SU-DHL-6 (cell line): ENCODE results near the gene TANC1.

Experiments
- H2AFZ ChIP-seq: fragments of 200-600 bp; sonication (generic); 2 replicates; pipeline ENCODE4 v1.6.1; 2014; ENCODE audit warnings: low read depth, mild to moderate bottlenecking, moderate library complexity, mixed read lengths, antibody characterized with exemption, low read length; ENCODE audit not compliant: severe bottlenecking
- H3F3A ChIP-seq: fragments of 200-600 bp; shearing (Covaris generic); 2 replicates; pipeline ENCODE4 v1.6.0; 2016; ENCODE audit warnings: antibody characterized with exemption, mild to moderate bottlenecking; ENCODE audit not compliant: insufficient read depth
- H3K27ac ChIP-seq: fragments of 200-600 bp; sonication (generic); 2 replicates; pipeline ENCODE4 v1.5.1; 2016; ENCODE audit warnings: low read depth, mild to moderate bottlenecking, low read length, moderate library complexity, mixed read lengths
- H3K27me3 ChIP-seq: fragments of 200-600 bp; sonication (generic), shearing (Covaris generic); 2 replicates; pipeline ENCODE4 v1.6.0; 2014; ENCODE audit warnings: mild to moderate bottlenecking, low read length
- H3K36me3 ChIP-seq: fragments of 200-600 bp; sonication (generic); 2 replicates; pipeline ENCODE4 v1.6.1; 2014; ENCODE audit warnings: mild to moderate bottlenecking, low read length, mixed read lengths
- H3K4me2 ChIP-seq: fragments of 300-600, 200-600 bp; shearing (Covaris generic), sonication (generic); 2 replicates; pipeline ENCODE4 v1.6.0; 2014; ENCODE audit warnings: low read length, low read depth, mild to moderate bottlenecking; ENCODE audit not compliant: poor library complexity, severe bottlenecking
- H3K4me3 ChIP-seq: fragments of 200-600 bp; sonication (generic); 2 replicates; pipeline ENCODE4 v1.5.1; 2014; ENCODE audit warnings: antibody characterized with exemption, low read length, mild to moderate bottlenecking, mixed read lengths; ENCODE audit not compliant: insufficient read depth, poor library complexity, severe bottlenecking
- H3K79me2 ChIP-seq: fragments of 200-600 bp; sonication (generic); 2 replicates; pipeline ENCODE4 v1.6.1; 2014; ENCODE audit warnings: mild to moderate bottlenecking, low read length, moderate library complexity; ENCODE audit not compliant: insufficient read depth
- H3K9ac ChIP-seq: fragments of 200-600 bp; sonication (generic); 2 replicates; pipeline ENCODE4 v1.7.0; 2014; ENCODE audit warnings: mild to moderate bottlenecking, low read length
- H3K9me2 ChIP-seq: fragments of 200-600 bp; sonication (generic); replicated peaks from 2 replicates; pipeline ENCODE4 v1.6.1; 2014; ENCODE audit warnings: low read length; ENCODE audit not compliant: insufficient read depth
- H3K9me3 ChIP-seq: fragments of 200-600 bp; sonication (generic); 2 replicates; pipeline ENCODE4 v1.6.1; 2014; ENCODE audit warnings: low read length, mixed read lengths; ENCODE audit not compliant: insufficient read depth
- H4K20me1 ChIP-seq: fragments of 200-600 bp; sonication (generic); 2 replicates; pipeline ENCODE4 v1.6.1; 2014; ENCODE audit warnings: low read depth, mild to moderate bottlenecking, antibody characterized with exemption, low read length, moderate library complexity, mixed read lengths
- CTCF ChIP-seq: fragments of 200-600 bp; sonication (generic); IDR thresholded peaks from one replicate; pipeline ENCODE4 v1.5.1; 2017; ENCODE audit warnings: antibody characterized with exemption, mild to moderate bottlenecking, low read length, moderate library complexity; ENCODE audit not compliant: insufficient read depth, poor library complexity, severe bottlenecking
- EZH2phosphoT487 ChIP-seq: fragments of 200-600 bp; sonication (generic), shearing (Covaris generic); conservative IDR thresholded peaks from 2 replicates; pipeline ENCODE4 v1.6.1; 2018; ENCODE audit warnings: mild to moderate bottlenecking, antibody characterized with exemption, low read length, moderate library complexity, mixed read lengths

TANC1 gene

GRCh38 chr2:159015823-159016222 is 47.4 kb downstream of the TANC1 start:
- H3K4me2 ChIP-seq = no peak overlapping the region
- TF ChIP-seq CTCF (no peak), EZH2phosphoT487 (no peak)
- no peak overlapping the region for H3K4me3 ChIP-seq
- no peaks in the 10 kb centered on the region for H3K79me2 ChIP-seq
- H3K36me3 ChIP-seq = no peaks in the 10 kb centered on the region
- H3K27me3 ChIP-seq = no peaks in the 10 kb centered on the region
- no peaks in the 10 kb centered on the region for H4K20me1 ChIP-seq
- no peak overlapping the region for H3K9ac ChIP-seq
- no peaks in the 10 kb centered on the region for H3F3A ChIP-seq
- peaks cover 14% of the 10 kb centered on the region; the same call in 1 of the 2 replicates for H3K9me3 ChIP-seq
- H2AFZ ChIP-seq = no peak overlapping the region
- no peak overlapping the region for H3K27ac ChIP-seq
- H3K9me2 ChIP-seq = no peaks in the 10 kb centered on the region

- Histone ChIP-seq H3K36me3 (no peaks in the 10 kb centered on the region), H3K9me2 (no peaks in the 10 kb centered on the region), H3K27me3 (no peaks in the 10 kb centered on the region), H3K27ac (no peak overlapping the region), H3K9ac (no peak overlapping the region), H3K4me2 (no peak overlapping the region), H4K20me1 (no peaks in the 10 kb centered on the region), H3F3A (no peaks in the 10 kb centered on the region), H3K4me3 (no peak overlapping the region), H3K79me2 (no peaks in the 10 kb centered on the region), H3K9me3 (peaks cover 14% of the 10 kb centered on the region; the same call in 1 of the 2 replicates), H2AFZ (no peak overlapping the region)
- no peak for TF ChIP-seq EZH2phosphoT487
- no peak for TF ChIP-seq CTCF
Observed at GRCh38 chr2:159017837-159018236, 49.4 kb downstream of the TANC1 start.

- H3K79me2 ChIP-seq = no peaks in the 10 kb centered on the region
- H4K20me1 ChIP-seq = no peaks in the 10 kb centered on the region
- H3K9ac ChIP-seq = no peak overlapping the region
- no peaks in the 10 kb centered on the region for H3K27me3 ChIP-seq
- no peak overlapping the region for H2AFZ ChIP-seq
- no peak overlapping the region for H3K4me2 ChIP-seq
- no peaks in the 10 kb centered on the region for H3K36me3 ChIP-seq
- no peaks in the 10 kb centered on the region for H3F3A ChIP-seq
- no peaks in the 10 kb centered on the region for H3K9me2 ChIP-seq
- H3K4me3 ChIP-seq = no peak overlapping the region
- TF ChIP-seq EZH2phosphoT487 (no peak), CTCF (no peak)
- no peak overlapping the region for H3K27ac ChIP-seq
- H3K9me3 ChIP-seq = peaks cover 14% of the 10 kb centered on the region; the same call in 1 of the 2 replicates
Observed at GRCh38 chr2:159019021-159019420, 50.6 kb downstream of the TANC1 start.

GRCh38 chr2:159022019-159022418 is 53.6 kb downstream of the TANC1 start:
- no peaks in the 10 kb centered on the region for H3K36me3 ChIP-seq
- H4K20me1 ChIP-seq = no peaks in the 10 kb centered on the region
- TF ChIP-seq CTCF (no peak), EZH2phosphoT487 (no peak)
- H3K4me2 ChIP-seq = no peak overlapping the region
- H3K27me3 ChIP-seq = no peaks in the 10 kb centered on the region
- H3K79me2 ChIP-seq = no peaks in the 10 kb centered on the region
- H3K9ac ChIP-seq = no peak overlapping the region
- no peaks in the 10 kb centered on the region for H3F3A ChIP-seq
- H3K9me3 ChIP-seq = no peaks in the 10 kb centered on the region
- H3K27ac ChIP-seq = no peak overlapping the region
- H3K4me3 ChIP-seq = no peak overlapping the region
- H3K9me2 ChIP-seq = no peaks in the 10 kb centered on the region
- no peak overlapping the region for H2AFZ ChIP-seq
